DND-41 (cell line): ENCODE data around the gene GARNL3.

Source experiments
- ATAC-seq: fragments of 200-7000 bp; cut with Tn5 transposase; 3 replicates; pipeline ENCODE4 v1.9.1; 2021; ENCODE audit warnings: low read depth; ENCODE audit not compliant: insufficient read depth
- DNase-seq: peaks from one replicate; pipeline ENCODE4 v3.0.0-alpha.2; 2020
- H2AFZ ChIP-seq: 2 replicates; pipeline ENCODE4 v1.6.0; 2012; ENCODE audit warnings: low read depth, low read length
- H3K27ac ChIP-seq: 2 replicates; pipeline ENCODE4 v1.5.1; 2012; ENCODE audit warnings: low read length, inconsistent platforms
- H3K27me3 ChIP-seq: fragments of 200-600 bp; sonication (generic); 2 replicates; pipeline ENCODE4 v1.6.0; 2012; ENCODE audit warnings: low read length, mild to moderate bottlenecking, inconsistent platforms; ENCODE audit not compliant: insufficient read depth, poor library complexity
- H3K36me3 ChIP-seq: 2 replicates; pipeline ENCODE4 v1.5.1; 2012; ENCODE audit warnings: low read length, inconsistent platforms; ENCODE audit not compliant: insufficient read depth
- H3K4me1 ChIP-seq: 2 replicates; pipeline ENCODE4 v1.5.1; 2012; ENCODE audit warnings: mild to moderate bottlenecking, low read length; ENCODE audit not compliant: insufficient read depth
- H3K4me2 ChIP-seq: 2 replicates; pipeline ENCODE4 v1.6.0; 2012; ENCODE audit warnings: mild to moderate bottlenecking, moderate library complexity, low read length, inconsistent platforms; ENCODE audit not compliant: insufficient read depth
- H3K4me3 ChIP-seq, 2 experiments: fragments of 200-600 bp in 1 of 2; shearing (Covaris generic) in 1 of 2; 2 replicates each; pipeline ENCODE4 v1.5.1; 2012 to 2016; ENCODE audit warnings: inconsistent platforms in 2 of 2, low read length in 2 of 2, mild to moderate bottlenecking in 2 of 2, low read depth in 1 of 2, moderate library complexity in 1 of 2
- H3K79me2 ChIP-seq: 2 replicates; pipeline ENCODE4 v1.6.0; 2012; ENCODE audit warnings: low read length, inconsistent platforms; ENCODE audit not compliant: insufficient read depth
- H3K9ac ChIP-seq: 2 replicates; pipeline ENCODE4 v1.6.0; 2012; ENCODE audit warnings: low read depth, mild to moderate bottlenecking, inconsistent platforms, low read length, moderate library complexity
- H3K9me3 ChIP-seq: 2 replicates; pipeline ENCODE4 v1.5.1; 2012; ENCODE audit warnings: low read length, moderate library complexity, mild to moderate bottlenecking, inconsistent platforms; ENCODE audit not compliant: insufficient read depth, severe bottlenecking
- H4K20me1 ChIP-seq: 2 replicates; pipeline ENCODE4 v1.6.0; 2012; ENCODE audit warnings: low read length; ENCODE audit not compliant: insufficient read depth
- CTCF ChIP-seq: IDR thresholded peaks from 2 replicates; pipeline ENCODE4 v1.5.1; 2012; ENCODE audit warnings: borderline replicate concordance, low read length, moderate library complexity, mild to moderate bottlenecking; ENCODE audit not compliant: poor library complexity, severe bottlenecking; ENCODE audit errors: extremely low read depth
- EZH2 ChIP-seq: IDR thresholded peaks from 3 replicates; pipeline ENCODE4 v1.6.1; 2012; ENCODE audit warnings: borderline replicate concordance, low read depth, mild to moderate bottlenecking, moderate library complexity, low read length, inconsistent platforms; ENCODE audit not compliant: severe bottlenecking

The GARNL3 gene

GRCh38 chr9:127229691-127230417, 34.7 kb upstream of the GARNL3 start:
- Histone ChIP-seq H3K79me2 (no peaks in the 10 kb centered on the region), H3K36me3 (no peaks in the 10 kb centered on the region), H3K27ac (no peak overlapping the region), H3K27me3 (peaks cover 15% of the 10 kb centered on the region), H3K4me1 (no peaks in the 10 kb centered on the region), H3K9me3 (no peaks in the 10 kb centered on the region), H3K4me3 (no peak overlapping the region), H2AFZ (no peak overlapping the region), H3K4me2 (no peak overlapping the region), H3K9ac (no peak overlapping the region), H4K20me1 (no peaks in the 10 kb centered on the region; the same call in 1 of the 2 replicates)
- ATAC-seq (no peak), DNase-seq (no peak)
- no peak for TF ChIP-seq EZH2
- TF ChIP-seq CTCF: no peak

GRCh38 chr9:127231666-127232065, 32.9 kb upstream of the GARNL3 start:
- H3K9ac ChIP-seq: no peak overlapping the region
- no peaks in the 10 kb centered on the region for H3K9me3 ChIP-seq
- H3K4me1 ChIP-seq: no peaks in the 10 kb centered on the region
- H2AFZ ChIP-seq: no peak overlapping the region
- H3K27ac ChIP-seq: no peak overlapping the region
- ATAC-seq (no peak), DNase-seq (no peak)
- no peak overlapping the region for H3K4me3 ChIP-seq
- H4K20me1 ChIP-seq: no peaks in the 10 kb centered on the region; the same call in 1 of the 2 replicates
- no peaks in the 10 kb centered on the region for H3K79me2 ChIP-seq
- H3K4me2 ChIP-seq: no peak overlapping the region
- H3K27me3 ChIP-seq: peaks cover 25% of the 10 kb centered on the region
- no peaks in the 10 kb centered on the region for H3K36me3 ChIP-seq
- TF ChIP-seq CTCF (no peak), EZH2 (no peak)

- DNase-seq (no peak), ATAC-seq (no peak)
- no peak overlapping the region for H3K4me3 ChIP-seq
- no peaks in the 10 kb centered on the region for H3K9me3 ChIP-seq
- H3K9ac ChIP-seq: no peak overlapping the region
- H3K27me3 ChIP-seq: peaks cover 38% of the 10 kb centered on the region
- no peaks in the 10 kb centered on the region for H3K79me2 ChIP-seq
- H3K4me2 ChIP-seq: no peak overlapping the region
- no peaks in the 10 kb centered on the region for H4K20me1 ChIP-seq
- H2AFZ ChIP-seq: no peak overlapping the region
- no peaks in the 10 kb centered on the region for H3K4me1 ChIP-seq
- no peak for TF ChIP-seq EZH2
- H3K27ac ChIP-seq: no peak overlapping the region
- no peaks in the 10 kb centered on the region for H3K36me3 ChIP-seq
These were observed 31.6 kb upstream of the GARNL3 start for GRCh38 chr9:127232833-127233549.

GRCh38 chr9:127233550-127233949, 31.0 kb upstream of the GARNL3 start:
- Histone ChIP-seq H3K4me2 (no peak overlapping the region), H4K20me1 (no peaks in the 10 kb centered on the region), H3K27me3 (peaks cover 44% of the 10 kb centered on the region), H2AFZ (no peak overlapping the region), H3K4me1 (no peaks in the 10 kb centered on the region), H3K27ac (no peak overlapping the region), H3K9ac (no peak overlapping the region), H3K36me3 (no peaks in the 10 kb centered on the region), H3K9me3 (no peaks in the 10 kb centered on the region), H3K4me3 (no peak overlapping the region), H3K79me2 (no peaks in the 10 kb centered on the region)
- DNase-seq (no peak), ATAC-seq (no peak)
- TF ChIP-seq EZH2: no peak
- no peak for TF ChIP-seq CTCF
